Breast epithelium (tissue), 3 donors: Measurements from ENCODE around the gene ZNF558.

Source experiments
- CTCF ChIP-seq, 3 donors: fragments of 450-650 bp; IDR thresholded peaks; one replicate each; pipeline ENCODE4 v1.5.1; 2016 to 2017; ENCODE audit warnings: antibody characterized with exemption in 3 of 3, mild to moderate bottlenecking in 3 of 3, moderate library complexity in 3 of 3
- POLR2A ChIP-seq: fragments of 450-650 bp; IDR thresholded peaks from one replicate; pipeline ENCODE4 v1.6.1; 2016; ENCODE audit warnings: antibody characterized with exemption, mild to moderate bottlenecking, moderate library complexity

GRCh38 chr19:8840708-8841107 lies 8.6 kb upstream of the ZNF558 start:
- TF ChIP-seq CTCF (IDR thresholded peaks at IDR 0.05) = no peak
- no peak for TF ChIP-seq POLR2A
